22Rv1 (cell line): ENCODE results near the gene DIP2A.

Experiments used
- H3K27ac ChIP-seq: fragments of 450-650 bp; 2 replicates; pipeline ENCODE4 v1.5.1; 2017
- ZFX ChIP-seq: fragments of 450-650 bp; IDR thresholded peaks from 2 replicates; pipeline ENCODE4 v1.6.1; 2017; ENCODE audit warnings: antibody characterized with exemption, borderline replicate concordance
- TF ChIP-seq, protein P1 (sequence below): fragments of 450-650 bp; IDR thresholded peaks from 2 replicates; pipeline ENCODE4 v1.5.1; 2017; ENCODE audit warnings: mild to moderate bottlenecking

Gene DIP2A

DNA sequence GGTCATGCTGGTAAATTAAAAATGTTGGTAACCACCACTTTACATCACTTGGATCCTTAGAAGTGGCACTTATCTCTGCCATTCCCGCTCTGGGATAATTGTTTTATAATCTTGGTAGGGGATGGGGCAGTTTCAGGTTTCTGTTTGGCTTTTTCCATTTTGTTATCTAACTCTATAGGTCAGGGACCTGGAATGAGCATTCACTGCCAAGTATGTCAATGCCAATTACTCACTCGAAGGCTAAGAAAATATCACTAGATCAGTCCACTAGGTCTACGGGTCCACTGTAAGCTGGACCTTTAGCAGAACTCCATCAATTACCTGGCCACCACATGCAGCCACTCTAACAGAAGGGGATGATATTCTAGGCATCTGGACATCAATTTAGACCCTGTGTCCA lies 4.5 kb upstream of the DIP2A start:
- no peak for TF ChIP-seq ZFX
- TF ChIP-seq, protein P1, sequence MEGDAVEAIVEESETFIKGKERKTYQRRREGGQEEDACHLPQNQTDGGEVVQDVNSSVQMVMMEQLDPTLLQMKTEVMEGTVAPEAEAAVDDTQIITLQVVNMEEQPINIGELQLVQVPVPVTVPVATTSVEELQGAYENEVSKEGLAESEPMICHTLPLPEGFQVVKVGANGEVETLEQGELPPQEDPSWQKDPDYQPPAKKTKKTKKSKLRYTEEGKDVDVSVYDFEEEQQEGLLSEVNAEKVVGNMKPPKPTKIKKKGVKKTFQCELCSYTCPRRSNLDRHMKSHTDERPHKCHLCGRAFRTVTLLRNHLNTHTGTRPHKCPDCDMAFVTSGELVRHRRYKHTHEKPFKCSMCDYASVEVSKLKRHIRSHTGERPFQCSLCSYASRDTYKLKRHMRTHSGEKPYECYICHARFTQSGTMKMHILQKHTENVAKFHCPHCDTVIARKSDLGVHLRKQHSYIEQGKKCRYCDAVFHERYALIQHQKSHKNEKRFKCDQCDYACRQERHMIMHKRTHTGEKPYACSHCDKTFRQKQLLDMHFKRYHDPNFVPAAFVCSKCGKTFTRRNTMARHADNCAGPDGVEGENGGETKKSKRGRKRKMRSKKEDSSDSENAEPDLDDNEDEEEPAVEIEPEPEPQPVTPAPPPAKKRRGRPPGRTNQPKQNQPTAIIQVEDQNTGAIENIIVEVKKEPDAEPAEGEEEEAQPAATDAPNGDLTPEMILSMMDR = no peak
- H3K27ac ChIP-seq = no peak overlapping the region

DNA sequence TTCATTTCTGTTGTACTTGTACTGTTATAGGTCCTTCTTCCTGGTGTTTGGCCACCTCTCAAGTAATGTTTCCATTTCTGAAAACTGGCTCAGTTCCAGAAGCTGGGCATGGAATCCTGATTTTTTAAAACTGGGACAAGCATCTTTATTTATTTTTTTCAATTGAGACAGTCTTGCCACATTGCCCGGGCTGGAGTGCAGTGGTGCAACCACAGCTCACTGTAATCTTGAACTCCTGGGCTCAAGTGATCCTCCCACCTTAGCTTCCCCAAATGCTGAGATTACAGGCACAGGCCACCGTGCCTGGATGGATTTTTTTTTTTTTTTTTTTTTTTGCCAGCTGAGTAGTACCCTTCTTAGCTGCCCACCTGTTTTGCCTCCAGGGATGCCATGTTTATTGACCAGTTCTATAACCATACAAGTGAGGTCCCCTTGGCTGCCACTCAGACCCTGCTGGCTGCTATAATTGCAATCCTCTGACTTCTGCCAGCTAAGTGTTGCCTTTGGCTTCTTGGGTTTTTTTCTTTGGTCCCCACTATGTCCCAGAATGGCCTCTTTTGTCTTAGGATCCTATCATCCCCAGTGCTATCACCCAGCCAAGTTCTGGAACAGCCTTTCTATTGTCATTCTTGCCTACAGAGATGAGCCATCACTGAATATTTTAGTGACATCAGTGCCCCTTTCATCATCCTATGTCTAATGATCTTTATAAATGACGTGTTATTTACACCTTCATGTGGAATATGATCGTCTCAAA lies 3.9 kb upstream of the DIP2A start:
- TF ChIP-seq, protein P1 = no peak
- TF ChIP-seq ZFX = no peak
- H3K27ac ChIP-seq = no peak overlapping the region

DNA sequence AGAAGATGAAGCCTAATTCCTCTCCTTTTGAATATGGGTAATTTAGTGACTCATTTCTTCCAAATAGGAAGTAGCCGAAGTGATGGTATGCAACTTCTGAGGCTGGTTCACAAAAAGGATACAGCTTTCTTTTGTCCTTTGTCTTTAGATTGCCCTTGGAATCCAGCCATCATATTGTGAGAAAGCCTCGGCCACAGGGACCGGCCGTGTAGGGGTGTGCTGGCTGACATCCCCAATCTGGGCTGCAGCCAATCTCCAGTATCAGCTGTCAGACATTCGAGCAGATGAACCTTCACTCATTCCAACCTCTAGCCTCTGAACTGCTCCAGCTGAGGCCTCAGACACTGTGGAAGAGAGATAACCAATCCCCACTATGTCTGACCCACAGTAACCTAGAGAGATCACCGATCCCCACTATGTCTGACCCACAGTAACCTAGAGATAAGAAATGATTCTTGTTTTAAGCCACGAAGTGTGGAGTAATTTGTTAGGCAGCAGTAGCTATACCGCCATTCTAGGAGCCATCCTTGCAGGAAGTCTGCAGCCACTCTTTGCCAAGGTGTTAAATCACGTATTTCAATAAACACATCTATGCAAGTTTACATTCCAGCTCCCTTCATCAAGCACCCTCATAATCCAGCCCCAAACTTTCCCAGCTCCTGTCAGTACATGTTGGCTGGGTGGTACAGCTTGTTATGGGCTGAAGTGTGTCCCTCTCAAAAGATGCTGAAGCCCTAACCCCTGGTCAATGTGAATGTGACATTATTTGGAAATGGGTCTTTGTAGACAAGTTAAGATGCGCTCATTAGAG lies 2.9 kb upstream of the DIP2A start:
- TF ChIP-seq, protein P1 = no peak
- TF ChIP-seq ZFX = no peak
- H3K27ac ChIP-seq = no peak overlapping the region

DNA sequence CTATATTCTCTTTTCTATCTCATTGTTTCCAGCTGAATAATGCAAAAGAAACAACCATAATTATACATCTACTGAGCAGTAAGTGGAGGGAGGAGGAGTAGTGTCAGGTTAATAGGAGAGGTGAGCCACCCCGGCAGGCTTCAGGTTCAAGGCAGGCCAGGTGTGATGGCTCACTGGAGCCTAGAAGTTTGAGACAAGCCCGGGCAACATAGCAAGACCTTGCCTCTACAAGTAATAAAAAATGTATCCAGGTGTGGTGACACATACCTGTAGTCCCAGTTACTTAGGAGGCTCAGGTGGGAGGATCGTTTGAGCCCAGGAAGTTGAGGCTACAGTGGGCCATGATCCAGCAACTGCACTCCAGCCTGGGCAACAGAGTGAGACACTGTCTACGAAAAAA lies 1.9 kb upstream of the DIP2A start:
- TF ChIP-seq, protein P1 = no peak
- no peak for TF ChIP-seq ZFX
- H3K27ac ChIP-seq = peak overlapping the region; percentile 87; the same call in 1 of the 2 replicates

DNA sequence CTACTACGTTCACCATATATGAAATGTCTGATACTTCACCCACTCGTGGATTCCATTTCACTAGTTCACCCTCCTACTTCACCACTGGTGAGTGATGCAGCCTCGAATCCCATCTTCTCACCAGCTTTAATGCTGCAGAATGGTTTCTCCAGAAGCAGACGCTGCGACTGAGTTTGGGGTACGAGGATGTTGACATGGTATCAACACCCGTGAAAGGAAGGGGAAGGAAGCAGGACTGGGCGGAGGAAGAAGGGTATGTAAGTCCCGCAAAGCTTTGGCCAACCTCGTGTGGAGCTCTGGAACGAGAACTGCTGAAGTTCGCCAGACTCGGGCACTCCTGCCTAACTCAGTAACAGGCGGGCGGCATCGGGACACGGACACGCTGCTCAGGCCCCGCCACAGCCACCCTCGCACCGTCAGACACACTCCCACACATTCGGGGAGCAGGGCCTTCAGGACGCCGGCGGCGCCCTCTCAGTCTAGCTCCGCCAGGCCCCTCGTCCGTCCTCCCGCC lies 833 bp upstream of the DIP2A start:
- H3K27ac ChIP-seq = peak overlapping the region; percentile 87
- TF ChIP-seq ZFX = no peak
- TF ChIP-seq, protein P1 = no peak

DNA sequence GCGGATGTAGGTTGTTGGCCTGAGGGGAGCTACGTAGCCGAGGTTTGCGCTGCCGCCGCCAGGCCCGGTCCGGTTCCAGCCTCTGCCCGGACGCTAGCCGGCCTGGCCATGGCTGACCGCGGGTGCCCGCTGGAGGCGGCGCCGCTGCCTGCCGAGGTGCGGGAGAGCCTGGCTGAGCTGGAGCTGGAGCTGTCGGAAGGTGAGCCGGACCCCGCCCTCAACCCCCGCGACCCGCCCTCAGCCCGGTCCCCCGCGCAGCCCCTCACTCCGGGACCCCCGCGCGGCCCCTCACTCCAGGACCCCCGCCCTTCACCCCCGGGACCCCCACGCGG lies 299 bp downstream of the DIP2A start:
- TF ChIP-seq, protein P1 = no peak
- no peak for TF ChIP-seq ZFX
- H3K27ac ChIP-seq = peak overlapping the region; percentile 87
